Esophagus muscularis mucosa (tissue), 4 donors: ENCODE measurements around the gene DUSP28. TPM values are rescaled to one million over a fixed set of nuclear protein-coding genes. Genes with fewer than 3 reads are reported as not detected.
"Not testable (repeated sequence)": the region's sequence is repeated elsewhere in the genome, so short reads cannot be mapped to it uniquely, and the experiment has no call there.

ENCODE experiments used
- DNase-seq: peaks from one replicate; pipeline ENCODE4 v3.0.0-alpha.2; 2017; ENCODE audit errors: extremely low spot score
- H3K27ac ChIP-seq, 4 donors: fragments of 200-600 bp; sonication (generic); replicated peaks in 1 of 4; 1 replicate in 3 of 4; 2 replicates in 1 of 4; pipeline ENCODE4 v1.5.1; 2016 to 2019; ENCODE audit warnings: mild to moderate bottlenecking in 1 of 4
- H3K27me3 ChIP-seq, 4 donors: fragments of 200-600 bp; sonication (generic); one replicate each; pipeline versions ENCODE4 v1.5.1 to v1.6.0; 2016 to 2019
- H3K36me3 ChIP-seq, 4 donors: fragments of 200-600 bp; sonication (generic); one replicate each; pipeline ENCODE4 v1.5.1; 2016 to 2019
- H3K4me1 ChIP-seq, 4 donors: fragments of 200-600 bp; sonication (generic); one replicate each; pipeline ENCODE4 v1.5.1; 2016 to 2019
- H3K4me3 ChIP-seq, 4 donors: fragments of 200-600 bp; sonication (generic); 1 replicate in 2 of 4; 2 replicates in 2 of 4; pipeline ENCODE4 v1.5.1; 2016 to 2019; ENCODE audit warnings: mild to moderate bottlenecking in 4 of 4, moderate library complexity in 1 of 4
- H3K9me3 ChIP-seq, 4 donors: fragments of 200-600 bp; sonication (generic); 1 replicate in 3 of 4; 2 replicates in 1 of 4; pipeline ENCODE4 v1.5.1; 2016 to 2019
- EP300 ChIP-seq: sonication (generic); formaldehyde crosslinking; IDR thresholded peaks from one replicate; pipeline ENCODE4 v1.6.1; 2017; ENCODE audit warnings: antibody characterized with exemption
- POLR2A ChIP-seq: fragments of 450-650 bp; IDR thresholded peaks from one replicate; pipeline ENCODE4 v1.6.1; 2017; ENCODE audit warnings: antibody characterized with exemption, moderate library complexity, mild to moderate bottlenecking, low read depth
- POLR2AphosphoS5 ChIP-seq, 2 donors: sonication (generic); formaldehyde crosslinking; IDR thresholded peaks; one replicate each; pipeline ENCODE4 v1.6.1; 2017; ENCODE audit warnings: antibody characterized with exemption in 2 of 2
- WGBS: methylation state at CpG from one replicate; pipeline ENCODE4 v1.1.5; 2018; 5-methylcytosine and 5-hydroxymethylcytosine counted together
- intact Hi-C: fragments of 100-400 bp; cut with DNase I; formaldehyde crosslinking; loops from one replicate; pipeline ENCODE4 v1.15.1; 2023
- total RNA-seq, 4 donors: library from RNA; depleted of rRNA; stranded (reverse); fragments of >200 nt; gene quantifications; one replicate each; pipeline versions ENCODE4 v1.1.0 to v1.2.1, GENCODE V29; 2016
- TF ChIP-seq, protein P1 (sequence below), 3 experiments: fragments of 200-600 bp in 2 of 3; fragments of 450-650 bp in 1 of 3; sonication (generic) in 2 of 3; IDR thresholded peaks; one replicate each; pipeline ENCODE4 v1.5.1; 2017 to 2019; ENCODE audit warnings: antibody characterized with exemption in 3 of 3, mild to moderate bottlenecking in 2 of 3, moderate library complexity in 1 of 3

DUSP28 gene
- total RNA-seq, 4 donors from 2014 or later = 3.8 to 7.3 (median 4.8) TPM

DNA sequence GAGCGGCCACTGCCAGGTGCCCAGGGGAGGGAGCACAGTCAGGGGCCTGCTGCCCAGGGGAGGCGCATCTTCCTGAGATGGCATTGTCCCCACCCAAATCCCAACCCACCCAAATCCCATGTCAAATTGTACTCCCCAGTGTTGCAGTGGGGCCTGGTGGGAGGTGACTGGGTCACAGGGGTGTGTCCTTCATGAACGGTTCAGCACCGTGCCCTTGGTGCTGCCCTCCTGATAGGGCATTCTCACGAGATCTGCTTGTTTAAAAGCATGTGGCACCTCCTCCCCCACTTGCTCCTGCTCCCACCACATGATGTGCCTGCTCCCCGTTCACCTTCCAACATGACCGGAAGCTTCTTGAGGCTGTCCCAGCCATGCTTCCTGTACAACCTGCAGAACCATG is 30.0 kb upstream of the DUSP28 start:
- intact Hi-C loops = no loop called here
- H3K4me1 ChIP-seq = no peaks in the 10 kb centered on the region
- no peak for DNase-seq
- H3K4me3 ChIP-seq = no peak overlapping the region
- peaks cover 0 to 49% (median 21%) of the 10 kb centered on the region in 4 donors for H3K36me3 ChIP-seq
- no peak overlapping the region for H3K27ac ChIP-seq
- H3K9me3 ChIP-seq = peaks cover 0 to 22% (median 13%) of the 10 kb centered on the region in 4 donors
- WGBS = 96% methylated on average over 7 of the region's 7 CpGs
- TF ChIP-seq POLR2A (no peak), POLR2AphosphoS5 (IDR thresholded peaks at IDR 0.05) (no peak), EP300 (no peak)
- TF ChIP-seq, protein P1, sequence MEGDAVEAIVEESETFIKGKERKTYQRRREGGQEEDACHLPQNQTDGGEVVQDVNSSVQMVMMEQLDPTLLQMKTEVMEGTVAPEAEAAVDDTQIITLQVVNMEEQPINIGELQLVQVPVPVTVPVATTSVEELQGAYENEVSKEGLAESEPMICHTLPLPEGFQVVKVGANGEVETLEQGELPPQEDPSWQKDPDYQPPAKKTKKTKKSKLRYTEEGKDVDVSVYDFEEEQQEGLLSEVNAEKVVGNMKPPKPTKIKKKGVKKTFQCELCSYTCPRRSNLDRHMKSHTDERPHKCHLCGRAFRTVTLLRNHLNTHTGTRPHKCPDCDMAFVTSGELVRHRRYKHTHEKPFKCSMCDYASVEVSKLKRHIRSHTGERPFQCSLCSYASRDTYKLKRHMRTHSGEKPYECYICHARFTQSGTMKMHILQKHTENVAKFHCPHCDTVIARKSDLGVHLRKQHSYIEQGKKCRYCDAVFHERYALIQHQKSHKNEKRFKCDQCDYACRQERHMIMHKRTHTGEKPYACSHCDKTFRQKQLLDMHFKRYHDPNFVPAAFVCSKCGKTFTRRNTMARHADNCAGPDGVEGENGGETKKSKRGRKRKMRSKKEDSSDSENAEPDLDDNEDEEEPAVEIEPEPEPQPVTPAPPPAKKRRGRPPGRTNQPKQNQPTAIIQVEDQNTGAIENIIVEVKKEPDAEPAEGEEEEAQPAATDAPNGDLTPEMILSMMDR (IDR thresholded peaks at IDR 0.05) = no peak
- no peaks in the 10 kb centered on the region for H3K27me3 ChIP-seq

DNA sequence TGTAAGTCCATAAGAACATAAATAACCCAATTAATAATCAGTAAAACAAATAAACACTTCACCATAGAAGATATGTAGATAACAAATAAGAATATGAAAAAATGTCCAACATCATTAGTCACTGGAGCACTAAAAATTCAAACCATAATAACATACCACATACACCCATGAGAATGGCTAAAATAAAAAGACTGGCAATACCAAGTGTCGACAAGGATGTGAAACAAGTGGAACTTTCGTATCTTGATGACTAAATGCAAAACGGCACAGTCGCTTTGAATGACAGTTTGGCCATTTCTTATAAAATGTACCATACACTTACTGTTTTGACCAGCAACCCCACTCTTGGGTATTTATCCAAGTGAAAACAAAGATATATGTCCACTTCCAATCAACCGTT is 29.1 kb upstream of the DUSP28 start:
- TF ChIP-seq POLR2A (no peak), POLR2AphosphoS5 (IDR thresholded peaks at IDR 0.05) (no peak), EP300 (no peak)
- TF ChIP-seq, protein P1 (IDR thresholded peaks at IDR 0.05) = no peak
- Histone ChIP-seq H3K4me1 (no peaks in the 10 kb centered on the region), H3K9me3 (peaks cover 0 to 22% (median 13%) of the 10 kb centered on the region in 4 donors), H3K27ac (no peak overlapping the region), H3K36me3 (peaks cover 0 to 40% (median 19%) of the 10 kb centered on the region in 4 donors), H3K4me3 (no peak overlapping the region), H3K27me3 (no peaks in the 10 kb centered on the region)
- intact Hi-C loops = no loop called here
- no peak for DNase-seq
- WGBS = 96% methylated on average over 5 of the region's 5 CpGs

DNA sequence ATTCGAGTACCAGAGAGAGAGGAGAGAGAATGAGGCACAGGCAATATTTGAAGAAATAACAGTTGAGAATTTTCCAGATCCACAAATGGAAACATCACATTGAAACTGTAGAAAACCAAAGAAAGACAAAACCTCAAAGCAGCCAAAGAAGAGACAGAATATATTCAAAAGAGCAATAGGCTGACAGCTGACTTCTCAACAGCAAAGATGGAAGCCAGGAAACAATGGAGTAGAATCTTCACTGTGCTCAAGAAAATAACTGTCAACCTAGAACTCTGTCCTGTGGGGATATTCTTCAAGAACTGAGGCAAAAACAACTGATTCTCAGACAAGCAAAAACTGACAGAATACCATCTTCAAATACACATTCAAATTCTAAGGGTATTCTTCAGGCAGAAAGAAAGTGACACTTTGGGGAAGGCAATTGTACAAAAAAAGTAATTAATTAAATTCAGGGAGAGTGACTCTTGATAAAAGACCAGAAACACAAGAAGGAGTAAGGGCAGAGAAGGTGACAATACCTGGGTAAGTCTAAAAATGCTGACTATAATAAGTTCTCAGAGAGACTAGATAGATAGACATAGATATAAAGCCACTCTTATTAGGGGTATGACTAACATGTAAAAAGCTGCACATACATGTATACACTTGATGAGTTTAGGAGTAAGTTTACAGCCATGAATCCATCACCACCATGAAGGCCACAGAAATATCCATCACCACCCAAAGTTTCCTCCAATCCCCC is 28.0 kb upstream of the DUSP28 start:
- WGBS = 87% methylated on average over 1 of the region's 1 CpG
- peaks cover 0 to 22% (median 13%) of the 10 kb centered on the region in 4 donors for H3K9me3 ChIP-seq

DNA sequence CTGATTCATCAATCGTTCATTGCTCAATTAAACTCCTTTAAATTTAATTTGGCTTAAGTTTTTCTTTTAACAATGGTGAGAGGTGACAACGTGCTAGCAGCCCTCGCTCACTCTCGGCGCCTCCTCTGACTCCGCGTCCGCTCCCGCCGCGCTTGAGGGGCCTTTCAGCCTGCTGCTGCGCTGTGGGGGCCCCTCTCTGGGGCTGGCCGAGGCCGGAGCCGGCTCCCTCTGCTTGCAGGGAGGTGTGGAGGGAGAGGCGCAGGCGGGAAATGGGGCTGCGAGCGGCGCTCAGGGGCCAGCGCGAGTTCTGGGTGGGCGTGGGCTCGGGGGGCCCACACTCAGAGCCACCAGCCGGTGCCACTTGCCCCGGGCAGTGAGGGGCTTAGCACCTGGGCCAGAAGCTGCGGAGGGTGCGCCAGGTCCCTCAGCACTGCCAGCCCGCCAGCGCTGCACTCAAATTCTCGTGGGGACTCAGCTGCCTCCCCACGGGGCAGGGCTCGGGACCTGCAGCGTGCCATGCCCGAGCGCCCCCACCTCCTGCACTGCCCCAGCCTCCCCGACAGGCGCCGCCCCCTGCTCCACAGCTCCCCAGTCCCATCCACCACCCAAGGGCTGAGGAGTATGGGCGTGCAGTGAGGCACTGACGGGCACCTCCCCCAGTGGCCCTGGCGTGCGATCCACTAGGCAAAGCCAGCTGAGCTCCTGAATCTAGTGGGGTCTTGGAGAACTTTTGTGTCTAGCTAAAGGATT is 22.0 kb upstream of the DUSP28 start:
- H3K4me1 ChIP-seq = no peaks in the 10 kb centered on the region
- peaks cover 5 to 51% (median 24%) of the 10 kb centered on the region in 4 donors for H3K36me3 ChIP-seq
- no peaks in the 10 kb centered on the region for H3K9me3 ChIP-seq
- no peaks in the 10 kb centered on the region for H3K27me3 ChIP-seq
- 94% methylated on average over 21 of the region's 43 CpGs for WGBS
- no peak for DNase-seq
- TF ChIP-seq POLR2A (no peak), POLR2AphosphoS5 (IDR thresholded peaks at IDR 0.05) (no peak), EP300 (no peak)
- TF ChIP-seq, protein P1 (IDR thresholded peaks at IDR 0.05) = no peak
- intact Hi-C loops = no loop called here
- no peak overlapping the region for H3K27ac ChIP-seq
- no peak overlapping the region for H3K4me3 ChIP-seq

More for the DNA sequence above, 28.0 kb upstream of the DUSP28 start:
- no peak overlapping the region for H3K4me3 ChIP-seq
- no peak for TF ChIP-seq POLR2AphosphoS5 (IDR thresholded peaks at IDR 0.05)
- TF ChIP-seq, protein P1 (IDR thresholded peaks at IDR 0.05) = no peak
- TF ChIP-seq EP300 = no peak
- peaks cover 0 to 37% (median 19%) of the 10 kb centered on the region in 4 donors for H3K36me3 ChIP-seq
- DNase-seq = no peak
- H3K27me3 ChIP-seq = no peaks in the 10 kb centered on the region
- no peaks in the 10 kb centered on the region for H3K4me1 ChIP-seq
- no peak overlapping the region for H3K27ac ChIP-seq
- intact Hi-C loops = no loop called here

DNA sequence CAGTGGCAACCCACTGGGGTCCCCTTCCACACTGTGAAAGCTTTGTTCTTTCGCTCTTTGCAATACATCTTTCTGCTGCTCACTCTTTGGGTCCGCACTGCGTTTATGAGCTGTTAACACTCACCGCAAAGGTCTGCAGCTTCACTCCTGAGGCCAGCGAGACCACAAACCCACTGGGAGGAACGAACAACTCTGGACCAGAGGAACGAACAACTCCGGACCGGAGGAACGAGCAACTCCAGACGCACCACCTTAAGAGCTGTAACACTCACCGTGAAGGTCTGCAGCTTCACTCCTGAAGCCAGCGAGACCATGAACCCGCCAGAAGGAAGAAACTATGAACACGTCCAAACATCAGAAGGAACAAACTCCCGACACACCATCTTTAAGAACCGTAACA is 21.1 kb upstream of the DUSP28 start:
- 96% methylated on average over 17 of the region's 17 CpGs for WGBS
- H3K4me3 ChIP-seq, H3K27ac ChIP-seq, H3K27me3 ChIP-seq, intact Hi-C loops, DNase-seq, H3K4me1 ChIP-seq, H3K9me3 ChIP-seq: not testable (repeated sequence)
- H3K36me3 ChIP-seq = peaks cover 5 to 53% (median 24%) of the 10 kb centered on the region in 4 donors
